Neural cell (in vitro differentiated cells): ENCODE results near the gene CCDC154. TPM values are rescaled to one million over a fixed set of nuclear protein-coding genes. Genes with fewer than 3 reads are reported as not detected.
"Not testable (repeated sequence)": the region's sequence is repeated elsewhere in the genome, so short reads cannot be mapped to it uniquely, and the experiment has no call there.

ENCODE experiments used
- H2AFZ ChIP-seq: fragments of 200-600, 300-800 bp; sonication (generic), shearing (Covaris generic); 2 replicates; pipeline ENCODE4 v1.6.0; 2014; ENCODE audit warnings: low read depth, mild to moderate bottlenecking, antibody characterized with exemption, low read length, moderate library complexity
- H3F3A ChIP-seq: fragments of 200-600 bp; shearing (Covaris generic); 2 replicates; pipeline ENCODE4 v1.6.1; 2016; ENCODE audit warnings: mild to moderate bottlenecking, moderate library complexity, mixed read lengths, antibody characterized with exemption, low read length; ENCODE audit not compliant: insufficient read depth, poor library complexity, severe bottlenecking
- H3K27ac ChIP-seq: fragments of 200-600, 300-800 bp; sonication (generic), shearing (Covaris generic); 2 replicates; pipeline ENCODE4 v1.5.1; 2014; ENCODE audit warnings: mild to moderate bottlenecking, low read length, moderate library complexity
- H3K27me3 ChIP-seq: fragments of 300-800, 200-600 bp; sonication (generic), shearing (Covaris generic); 2 replicates; pipeline ENCODE4 v1.6.0; 2014; ENCODE audit warnings: mild to moderate bottlenecking, low read depth, low read length, moderate library complexity; ENCODE audit not compliant: insufficient read depth
- H3K36me3 ChIP-seq: fragments of 300-800, 200-600 bp; sonication (generic), shearing (Covaris generic); 2 replicates; pipeline ENCODE4 v1.5.1; 2014; ENCODE audit warnings: mild to moderate bottlenecking, antibody characterized with exemption, low read length, moderate library complexity; ENCODE audit not compliant: insufficient read depth
- H3K4me2 ChIP-seq: fragments of 300-800, 200-600 bp; sonication (generic), shearing (Covaris generic); 2 replicates; pipeline ENCODE4 v1.6.0; 2014; ENCODE audit warnings: mild to moderate bottlenecking, low read length
- H3K4me3 ChIP-seq: fragments of 300-800, 200-600 bp; sonication (generic), shearing (Covaris generic); 2 replicates; pipeline ENCODE4 v1.5.1; 2014; ENCODE audit warnings: mild to moderate bottlenecking, low read length, moderate library complexity
- H3K79me2 ChIP-seq: fragments of 200-600 bp; shearing (Covaris generic); replicated peaks from 2 replicates; pipeline ENCODE4 v1.6.0; 2014; ENCODE audit warnings: mild to moderate bottlenecking, low read length, moderate library complexity; ENCODE audit not compliant: insufficient read depth
- H3K9ac ChIP-seq: fragments of 300-800, 200-600 bp; sonication (generic), shearing (Covaris generic); 2 replicates; pipeline ENCODE4 v1.6.1; 2016; ENCODE audit warnings: mild to moderate bottlenecking, low read length, mixed read lengths
- H3K9me2 ChIP-seq: fragments of 200-600 bp; shearing (Covaris generic); 2 replicates; pipeline ENCODE4 v1.6.1; 2016; ENCODE audit warnings: mild to moderate bottlenecking, low read length, mixed read lengths; ENCODE audit not compliant: insufficient read depth
- H3K9me3 ChIP-seq: fragments of 200-600, 300-800 bp; sonication (generic), shearing (Covaris generic); 2 replicates; pipeline ENCODE4 v1.6.1; 2016; ENCODE audit warnings: mild to moderate bottlenecking, mixed run types, low read length, moderate library complexity, mixed read lengths
- H4K20me1 ChIP-seq: fragments of 200-600 bp; shearing (Covaris generic); 2 replicates; pipeline ENCODE4 v1.6.1; 2016; ENCODE audit warnings: mild to moderate bottlenecking, mixed run types; ENCODE audit not compliant: insufficient read depth
- CTCF ChIP-seq: fragments of 450-650 bp; IDR thresholded peaks from 2 replicates; pipeline ENCODE4 v1.5.1; 2014; ENCODE audit warnings: antibody characterized with exemption, mild to moderate bottlenecking, moderate library complexity; ENCODE audit not compliant: poor library complexity, severe bottlenecking
- EP300 ChIP-seq: fragments of 450-650 bp; conservative IDR thresholded peaks from 2 replicates; pipeline ENCODE4 v1.6.1; 2014; ENCODE audit warnings: antibody characterized with exemption, mild to moderate bottlenecking, moderate library complexity; ENCODE audit not compliant: poor library complexity, severe bottlenecking
- EZH2 ChIP-seq: fragments of 200-600, 300-800 bp; shearing (Covaris generic), sonication (generic); IDR thresholded peaks from 2 replicates; pipeline ENCODE4 v1.6.1; 2014; ENCODE audit warnings: antibody characterized with exemption, low read length, borderline replicate concordance, mild to moderate bottlenecking; ENCODE audit not compliant: insufficient read depth, poor library complexity, severe bottlenecking
- MXI1 ChIP-seq: fragments of 450-650 bp; conservative IDR thresholded peaks from 2 replicates; pipeline ENCODE4 v1.6.1; 2014; ENCODE audit warnings: antibody characterized with exemption, mild to moderate bottlenecking; ENCODE audit not compliant: poor library complexity, severe bottlenecking
- POLR2AphosphoS5 ChIP-seq: IDR thresholded peaks from 2 replicates; pipeline ENCODE4 v1.6.1; 2012
- RAD21 ChIP-seq: fragments of 450-650 bp; conservative IDR thresholded peaks from 2 replicates; pipeline ENCODE4 v1.6.1; 2014; ENCODE audit warnings: antibody characterized with exemption, mild to moderate bottlenecking, moderate library complexity
- SMC3 ChIP-seq: fragments of 450-650 bp; conservative IDR thresholded peaks from 2 replicates; pipeline ENCODE4 v1.6.1; 2014; ENCODE audit warnings: antibody characterized with exemption, mild to moderate bottlenecking, moderate library complexity; ENCODE audit not compliant: poor library complexity
- TAF1 ChIP-seq: IDR thresholded peaks from 2 replicates; pipeline ENCODE4 v1.6.1; 2012; ENCODE audit warnings: low read depth
- polyA plus RNA-seq: library from polyadenylated mRNA; depleted of rRNA; stranded (reverse); fragments of >200 nt; gene quantifications from 2 replicates; pipeline ENCODE4 v1.2.3, GENCODE V29; 2014
- TF ChIP-seq, protein P1 (sequence below): IDR thresholded peaks from 2 replicates; pipeline ENCODE4 v1.6.1; 2012; ENCODE audit warnings: borderline replicate concordance

The CCDC154 gene
- polyA plus RNA-seq, 1 donor from 2014 or later, result 3.3 TPM

DNA sequence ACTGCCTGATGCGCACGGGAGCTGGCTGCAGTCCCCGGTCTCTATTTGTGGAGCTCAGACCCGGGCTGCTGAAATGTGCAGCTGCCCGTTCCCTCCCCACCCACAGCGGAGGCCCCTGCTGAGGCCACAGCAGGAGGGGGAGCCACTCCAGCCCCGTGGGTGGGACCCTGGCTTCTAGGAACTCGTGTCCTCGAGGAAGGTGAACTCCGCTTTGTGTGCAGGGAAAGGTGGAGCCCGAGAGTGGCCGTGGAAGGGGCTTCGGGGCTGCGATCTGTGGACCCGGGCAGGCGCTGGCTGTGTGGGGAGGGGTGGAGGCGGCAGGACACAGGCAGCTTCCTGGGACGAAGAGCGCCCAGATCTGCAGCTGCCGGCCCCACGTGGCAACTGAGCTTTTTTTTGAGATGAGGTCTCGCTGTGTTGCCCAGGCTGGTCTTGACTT, 2.9 kb downstream of the CCDC154 start:
- Histone ChIP-seq H3K27ac (no peak overlapping the region), H3K27me3 (no peaks in the 10 kb centered on the region), H2AFZ (no peak overlapping the region), H3K4me3 (no peak overlapping the region), H3K79me2 (no peaks in the 10 kb centered on the region), H3K4me2 (no peak overlapping the region), H3F3A (no peaks in the 10 kb centered on the region), H3K9ac (no peak overlapping the region), H4K20me1 (no peaks in the 10 kb centered on the region), H3K9me3 (no peaks in the 10 kb centered on the region), H3K9me2 (no peaks in the 10 kb centered on the region), H3K36me3 (no peaks in the 10 kb centered on the region)
- TF ChIP-seq RAD21 (no peak), MXI1 (no peak), POLR2AphosphoS5 (no peak), EP300 (no peak), SMC3 (no peak), CTCF (no peak), TAF1 (no peak), EZH2 (no peak)
- TF ChIP-seq, protein P1, sequence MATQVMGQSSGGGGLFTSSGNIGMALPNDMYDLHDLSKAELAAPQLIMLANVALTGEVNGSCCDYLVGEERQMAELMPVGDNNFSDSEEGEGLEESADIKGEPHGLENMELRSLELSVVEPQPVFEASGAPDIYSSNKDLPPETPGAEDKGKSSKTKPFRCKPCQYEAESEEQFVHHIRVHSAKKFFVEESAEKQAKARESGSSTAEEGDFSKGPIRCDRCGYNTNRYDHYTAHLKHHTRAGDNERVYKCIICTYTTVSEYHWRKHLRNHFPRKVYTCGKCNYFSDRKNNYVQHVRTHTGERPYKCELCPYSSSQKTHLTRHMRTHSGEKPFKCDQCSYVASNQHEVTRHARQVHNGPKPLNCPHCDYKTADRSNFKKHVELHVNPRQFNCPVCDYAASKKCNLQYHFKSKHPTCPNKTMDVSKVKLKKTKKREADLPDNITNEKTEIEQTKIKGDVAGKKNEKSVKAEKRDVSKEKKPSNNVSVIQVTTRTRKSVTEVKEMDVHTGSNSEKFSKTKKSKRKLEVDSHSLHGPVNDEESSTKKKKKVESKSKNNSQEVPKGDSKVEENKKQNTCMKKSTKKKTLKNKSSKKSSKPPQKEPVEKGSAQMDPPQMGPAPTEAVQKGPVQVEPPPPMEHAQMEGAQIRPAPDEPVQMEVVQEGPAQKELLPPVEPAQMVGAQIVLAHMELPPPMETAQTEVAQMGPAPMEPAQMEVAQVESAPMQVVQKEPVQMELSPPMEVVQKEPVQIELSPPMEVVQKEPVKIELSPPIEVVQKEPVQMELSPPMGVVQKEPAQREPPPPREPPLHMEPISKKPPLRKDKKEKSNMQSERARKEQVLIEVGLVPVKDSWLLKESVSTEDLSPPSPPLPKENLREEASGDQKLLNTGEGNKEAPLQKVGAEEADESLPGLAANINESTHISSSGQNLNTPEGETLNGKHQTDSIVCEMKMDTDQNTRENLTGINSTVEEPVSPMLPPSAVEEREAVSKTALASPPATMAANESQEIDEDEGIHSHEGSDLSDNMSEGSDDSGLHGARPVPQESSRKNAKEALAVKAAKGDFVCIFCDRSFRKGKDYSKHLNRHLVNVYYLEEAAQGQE, result no peak

DNA sequence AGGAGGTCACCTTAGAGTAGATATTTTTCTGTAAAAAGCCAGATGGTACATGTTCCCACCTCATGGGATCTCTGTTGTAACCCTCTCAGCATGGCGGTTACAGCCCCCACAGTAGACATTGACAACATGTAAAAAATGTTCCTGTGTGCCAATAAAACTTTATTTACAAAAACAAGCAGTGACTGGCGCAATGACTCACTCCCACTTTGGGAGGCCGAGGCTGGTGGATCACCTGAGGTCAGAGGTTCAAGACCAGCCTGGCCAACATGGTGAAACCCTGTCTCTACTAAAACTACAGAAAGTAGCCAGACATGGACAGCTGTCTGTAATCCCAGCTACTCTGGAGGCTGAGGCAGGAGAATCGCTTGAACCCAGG, 4.7 kb downstream of the CCDC154 start:
- not testable (repeated sequence) for H3K27ac ChIP-seq, H3K9me3 ChIP-seq, H3K27me3 ChIP-seq, H3F3A ChIP-seq, H3K9ac ChIP-seq, H3K79me2 ChIP-seq, H3K4me2 ChIP-seq, H3K9me2 ChIP-seq, H2AFZ ChIP-seq, H4K20me1 ChIP-seq, H3K4me3 ChIP-seq, H3K36me3 ChIP-seq

DNA sequence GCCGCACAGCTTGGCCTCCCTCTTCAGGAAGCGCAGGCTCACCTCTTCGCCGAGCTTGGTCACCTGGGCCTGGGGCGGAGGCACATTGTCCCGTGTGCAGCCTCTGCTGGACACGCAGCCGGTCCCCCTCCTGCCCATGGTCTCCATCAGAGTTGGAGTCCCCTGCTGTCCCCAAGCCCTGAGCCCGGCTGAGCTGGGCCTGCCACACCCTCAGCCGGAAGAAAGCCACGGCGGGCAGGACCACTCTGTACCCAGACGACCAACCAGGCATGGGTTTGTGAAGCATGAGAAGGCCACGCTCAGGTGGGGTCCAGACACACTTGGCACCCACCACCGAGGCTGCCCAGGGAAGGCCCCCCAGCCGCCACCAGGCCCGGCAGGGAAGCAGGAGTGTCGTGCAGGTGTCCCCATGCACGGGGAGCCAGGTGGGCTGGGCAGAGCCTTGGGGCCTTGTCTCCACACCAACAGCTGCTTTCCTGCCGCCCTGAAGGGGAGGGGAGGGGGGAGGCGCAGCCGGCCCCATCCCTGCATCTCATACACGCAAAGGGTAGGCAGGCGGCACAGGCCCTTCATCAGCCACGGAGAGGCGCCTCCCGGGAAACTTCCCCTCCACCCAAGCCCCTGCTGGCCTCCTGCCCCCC, 5.2 kb downstream of the CCDC154 start:
- Histone ChIP-seq H3F3A (no peaks in the 10 kb centered on the region), H3K4me2 (no peak overlapping the region), H2AFZ (no peak overlapping the region), H3K9ac (no peak overlapping the region), H3K9me3 (no peaks in the 10 kb centered on the region), H3K79me2 (no peaks in the 10 kb centered on the region), H4K20me1 (no peaks in the 10 kb centered on the region), H3K36me3 (no peaks in the 10 kb centered on the region), H3K9me2 (no peaks in the 10 kb centered on the region), H3K27me3 (no peaks in the 10 kb centered on the region), H3K27ac (no peak overlapping the region), H3K4me3 (no peak overlapping the region)
- TF ChIP-seq EP300, result no peak
- no peak for TF ChIP-seq EZH2
- TF ChIP-seq, protein P1, result no peak
- TF ChIP-seq CTCF, result no peak
- TF ChIP-seq SMC3, result no peak
